C4-2B (cell line): Measurements from ENCODE around the gene ABHD2.

ENCODE experiments used
- H3K27ac ChIP-seq: fragments of 450-650 bp; 2 replicates; pipeline ENCODE4 v1.5.1; 2017
- ZFX ChIP-seq: fragments of 450-650 bp; IDR thresholded peaks from 2 replicates; pipeline ENCODE4 v1.6.1; 2017
- TF ChIP-seq, protein P1 (sequence below): fragments of 450-650 bp; conservative IDR thresholded peaks from 2 replicates; pipeline ENCODE4 v1.5.1; 2017; ENCODE audit warnings: mild to moderate bottlenecking

ABHD2 gene

GRCh38 chr15:89184357-89184756 lies 96.1 kb downstream of the ABHD2 start:
- TF ChIP-seq ZFX: no peak
- TF ChIP-seq, protein P1, sequence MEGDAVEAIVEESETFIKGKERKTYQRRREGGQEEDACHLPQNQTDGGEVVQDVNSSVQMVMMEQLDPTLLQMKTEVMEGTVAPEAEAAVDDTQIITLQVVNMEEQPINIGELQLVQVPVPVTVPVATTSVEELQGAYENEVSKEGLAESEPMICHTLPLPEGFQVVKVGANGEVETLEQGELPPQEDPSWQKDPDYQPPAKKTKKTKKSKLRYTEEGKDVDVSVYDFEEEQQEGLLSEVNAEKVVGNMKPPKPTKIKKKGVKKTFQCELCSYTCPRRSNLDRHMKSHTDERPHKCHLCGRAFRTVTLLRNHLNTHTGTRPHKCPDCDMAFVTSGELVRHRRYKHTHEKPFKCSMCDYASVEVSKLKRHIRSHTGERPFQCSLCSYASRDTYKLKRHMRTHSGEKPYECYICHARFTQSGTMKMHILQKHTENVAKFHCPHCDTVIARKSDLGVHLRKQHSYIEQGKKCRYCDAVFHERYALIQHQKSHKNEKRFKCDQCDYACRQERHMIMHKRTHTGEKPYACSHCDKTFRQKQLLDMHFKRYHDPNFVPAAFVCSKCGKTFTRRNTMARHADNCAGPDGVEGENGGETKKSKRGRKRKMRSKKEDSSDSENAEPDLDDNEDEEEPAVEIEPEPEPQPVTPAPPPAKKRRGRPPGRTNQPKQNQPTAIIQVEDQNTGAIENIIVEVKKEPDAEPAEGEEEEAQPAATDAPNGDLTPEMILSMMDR: no peak
- no peak overlapping the region for H3K27ac ChIP-seq

DNA sequence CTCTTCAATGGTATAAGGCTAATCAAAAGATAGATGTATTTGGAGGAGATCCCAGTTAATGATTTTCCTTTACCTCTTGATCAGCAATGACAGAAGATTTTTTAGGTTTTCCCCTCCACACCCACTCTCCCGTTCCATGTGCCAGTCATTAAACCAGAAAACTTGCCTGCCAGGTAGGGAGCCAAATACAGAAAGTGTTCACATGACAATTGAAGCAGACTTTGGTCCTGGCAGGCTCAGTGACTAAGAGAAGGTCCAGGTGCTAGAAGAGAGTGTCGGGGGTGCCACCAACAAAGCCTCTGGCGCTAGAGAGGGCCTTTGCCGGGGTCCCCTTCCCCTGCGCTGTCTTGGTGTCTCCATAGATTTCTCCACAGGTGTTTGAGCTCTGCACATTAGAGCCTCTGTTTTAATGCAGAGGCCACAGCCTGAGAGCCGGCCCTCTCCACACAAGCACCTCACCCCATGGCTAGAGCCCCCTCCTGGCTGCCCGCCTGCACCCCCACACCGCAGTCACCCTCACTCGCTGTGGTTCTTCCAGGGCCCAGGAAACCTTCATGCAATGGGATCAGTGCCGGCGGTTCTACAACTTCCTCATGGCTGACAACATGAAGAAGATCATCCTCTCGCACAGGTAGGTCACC lies 96.8 kb downstream of the ABHD2 start:
- no peak overlapping the region for H3K27ac ChIP-seq
- TF ChIP-seq ZFX: no peak
- TF ChIP-seq, protein P1: no peak

DNA sequence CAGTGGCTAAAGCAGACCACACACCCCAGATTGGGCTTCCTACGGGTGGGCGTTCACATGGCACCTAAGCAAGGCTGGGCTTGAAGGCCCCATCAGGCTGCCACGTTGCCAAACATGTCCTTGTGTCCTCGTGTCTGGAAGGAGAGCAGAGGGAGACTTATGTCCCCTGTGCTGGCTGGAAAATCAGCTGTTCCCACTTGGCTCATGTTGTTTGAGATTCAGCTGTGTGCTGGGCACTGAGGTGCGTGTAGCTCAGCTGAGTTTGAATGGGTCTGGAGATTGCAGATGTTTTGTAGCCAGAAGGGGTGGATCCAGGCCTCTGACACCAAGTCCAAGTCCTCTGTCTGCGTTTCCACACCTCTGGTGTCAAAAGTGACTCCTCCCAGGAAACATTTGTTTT lies 98.5 kb downstream of the ABHD2 start:
- no peak overlapping the region for H3K27ac ChIP-seq
- TF ChIP-seq, protein P1: no peak
- no peak for TF ChIP-seq ZFX

DNA sequence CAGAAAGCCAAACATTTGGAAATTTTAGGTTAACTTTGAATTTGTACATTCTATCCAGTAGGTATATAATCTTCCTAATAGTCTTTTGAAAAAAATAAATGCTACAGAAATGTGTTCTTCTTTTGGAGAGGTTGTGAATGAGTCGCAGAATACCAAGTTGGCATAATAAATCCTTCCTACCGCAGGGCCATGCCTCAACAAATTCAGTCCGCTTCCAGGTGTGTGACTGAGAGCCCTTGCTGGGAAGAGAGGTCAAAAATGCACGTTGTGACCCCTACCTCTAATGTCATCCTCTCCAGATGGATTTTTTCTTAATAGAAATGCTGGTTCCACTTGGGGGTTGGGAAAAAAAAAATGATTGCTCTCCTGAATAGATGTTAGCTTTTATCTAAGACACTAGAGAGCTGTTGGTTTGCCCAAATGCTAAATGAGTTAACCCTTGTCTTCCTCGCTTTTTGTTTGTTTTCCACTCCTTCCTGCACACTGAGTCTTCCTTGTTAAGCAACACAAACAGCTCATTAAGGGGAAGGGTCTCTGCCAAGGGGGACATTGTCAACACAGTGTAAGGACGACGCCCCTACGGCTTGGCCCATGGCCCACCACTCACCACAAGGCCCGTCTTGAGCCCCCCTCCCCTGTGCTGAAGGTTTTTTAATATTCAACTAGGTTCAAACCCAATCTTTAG lies 99.2 kb downstream of the ABHD2 start:
- H3K27ac ChIP-seq: no peak overlapping the region
- TF ChIP-seq, protein P1: no peak
- no peak for TF ChIP-seq ZFX

GRCh38 chr15:89187986-89188514 lies 99.8 kb downstream of the ABHD2 start:
- peak overlapping the region; percentile 1; the same call in 1 of the 2 replicates for H3K27ac ChIP-seq
- TF ChIP-seq, protein P1: no peak
- TF ChIP-seq ZFX: no peak

DNA sequence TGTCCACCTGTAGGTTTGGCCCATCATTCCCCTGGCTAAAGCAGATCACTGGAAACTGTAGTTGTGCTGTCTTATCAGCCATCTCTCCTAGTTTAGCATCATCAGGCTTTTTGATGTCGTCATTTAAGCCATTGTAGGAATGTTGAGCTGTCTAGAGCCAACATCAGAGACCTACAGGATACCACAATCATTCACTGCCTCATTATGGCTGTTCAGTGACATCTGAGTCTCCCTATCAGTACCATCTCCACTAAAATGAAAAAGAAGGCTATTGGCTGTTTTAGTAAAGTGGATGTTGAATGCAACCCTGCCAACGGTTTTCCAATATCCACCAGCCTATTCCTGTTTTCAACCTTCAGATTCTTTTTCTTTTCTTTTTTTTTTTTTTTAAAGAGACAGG lies 103.9 kb downstream of the ABHD2 start:
- H3K27ac ChIP-seq: no peak overlapping the region
- TF ChIP-seq, protein P1: no peak
- no peak for TF ChIP-seq ZFX

GRCh38 chr15:89192766-89193165 lies 104.5 kb downstream of the ABHD2 start:
- H3K27ac ChIP-seq: no peak overlapping the region
- no peak for TF ChIP-seq ZFX
- TF ChIP-seq, protein P1: no peak
